Transverse colon (tissue), 3 donors: ENCODE measurements around the gene ATP6V1G1.

Experiments
- POLR2A ChIP-seq: fragments of 450-650 bp; IDR thresholded peaks from one replicate; pipeline ENCODE4 v1.6.1; 2016; ENCODE audit warnings: antibody characterized with exemption, mild to moderate bottlenecking, moderate library complexity
- TF ChIP-seq, protein P1 (sequence below), 5 experiments: fragments of 200-600 bp in 3 of 5; fragments of 450-650 bp in 2 of 5; sonication (generic) in 3 of 5; IDR thresholded peaks; 1 replicate in 2 of 5; 2 replicates in 3 of 5; pipeline ENCODE4 v1.5.1; 2016 to 2017; ENCODE audit warnings: antibody characterized with exemption in 5 of 5, inconsistent platforms in 3 of 5, mild to moderate bottlenecking in 2 of 5, moderate library complexity in 1 of 5

DNA sequence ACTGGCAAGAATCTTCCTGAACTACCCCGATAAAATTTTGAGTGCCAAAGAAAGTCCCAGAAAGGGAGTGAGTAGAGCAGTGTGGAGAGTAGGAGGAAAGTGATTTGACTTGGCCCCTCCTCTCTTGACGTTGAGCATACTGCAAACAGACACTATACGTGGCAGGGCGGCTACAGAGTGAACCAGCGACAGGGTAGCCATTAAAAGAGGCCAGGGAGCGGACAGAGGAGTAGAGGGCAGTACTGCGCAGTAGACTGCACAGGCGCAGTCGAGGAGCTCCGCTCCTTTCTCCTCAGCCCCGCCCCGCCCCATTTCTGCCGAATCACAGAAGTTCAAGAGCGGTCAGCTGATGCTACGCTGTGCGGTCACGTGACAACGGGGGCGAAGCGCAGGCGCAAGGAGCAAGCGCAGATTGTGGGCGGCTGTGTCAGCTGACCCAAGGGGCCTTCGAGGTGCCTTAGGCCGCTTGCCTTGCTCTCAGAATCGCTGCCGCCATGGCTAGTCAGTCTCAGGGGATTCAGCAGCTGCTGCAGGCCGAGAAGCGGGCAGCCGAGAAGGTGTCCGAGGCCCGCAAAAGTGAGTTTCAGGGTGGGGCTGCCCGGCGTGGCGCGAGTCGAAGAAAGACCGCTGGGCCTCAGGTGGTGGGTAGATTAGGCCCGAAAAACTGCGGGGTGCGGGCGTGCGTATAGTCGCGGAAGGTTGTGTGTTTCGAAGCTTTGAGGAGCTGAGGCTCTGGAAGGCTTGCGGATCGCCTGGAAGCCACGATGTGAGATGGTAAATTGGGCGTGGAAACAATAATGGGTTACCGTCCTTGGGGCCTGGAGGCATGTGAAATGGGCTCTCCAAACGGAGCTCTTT is at the start of gene ATP6V1G1:
- TF ChIP-seq, protein P1, sequence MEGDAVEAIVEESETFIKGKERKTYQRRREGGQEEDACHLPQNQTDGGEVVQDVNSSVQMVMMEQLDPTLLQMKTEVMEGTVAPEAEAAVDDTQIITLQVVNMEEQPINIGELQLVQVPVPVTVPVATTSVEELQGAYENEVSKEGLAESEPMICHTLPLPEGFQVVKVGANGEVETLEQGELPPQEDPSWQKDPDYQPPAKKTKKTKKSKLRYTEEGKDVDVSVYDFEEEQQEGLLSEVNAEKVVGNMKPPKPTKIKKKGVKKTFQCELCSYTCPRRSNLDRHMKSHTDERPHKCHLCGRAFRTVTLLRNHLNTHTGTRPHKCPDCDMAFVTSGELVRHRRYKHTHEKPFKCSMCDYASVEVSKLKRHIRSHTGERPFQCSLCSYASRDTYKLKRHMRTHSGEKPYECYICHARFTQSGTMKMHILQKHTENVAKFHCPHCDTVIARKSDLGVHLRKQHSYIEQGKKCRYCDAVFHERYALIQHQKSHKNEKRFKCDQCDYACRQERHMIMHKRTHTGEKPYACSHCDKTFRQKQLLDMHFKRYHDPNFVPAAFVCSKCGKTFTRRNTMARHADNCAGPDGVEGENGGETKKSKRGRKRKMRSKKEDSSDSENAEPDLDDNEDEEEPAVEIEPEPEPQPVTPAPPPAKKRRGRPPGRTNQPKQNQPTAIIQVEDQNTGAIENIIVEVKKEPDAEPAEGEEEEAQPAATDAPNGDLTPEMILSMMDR (IDR thresholded peaks at IDR 0.05): no peak
- peak; percentile 96 for TF ChIP-seq POLR2A
